ENCODE results near the gene ABCC11.

DNA sequence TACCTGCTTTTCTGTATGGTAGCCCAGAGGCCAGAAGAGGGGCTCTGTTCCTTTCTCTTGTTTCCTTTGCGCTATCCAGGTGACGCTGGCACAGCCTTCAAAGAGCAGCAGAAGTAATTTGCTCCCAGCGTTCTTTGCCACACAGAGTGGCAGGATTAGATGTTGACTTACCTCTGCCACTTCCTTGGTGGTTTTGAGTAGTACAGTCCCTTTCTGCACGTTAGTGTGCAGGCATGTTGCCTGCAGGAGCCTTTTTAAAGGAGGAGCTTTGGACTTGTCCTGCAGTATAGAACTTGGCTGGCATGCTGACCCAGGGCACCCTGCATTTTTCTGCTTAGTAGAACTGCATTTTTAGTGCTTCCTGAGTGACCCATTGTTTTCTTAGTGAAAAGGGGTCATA lies at the start of gene ABCC11:
- no peak for TF ChIP-seq EZH2 (IDR thresholded peaks at IDR 0.05; ENCODE audit: low read depth)
- TF ChIP-seq, protein P1, sequence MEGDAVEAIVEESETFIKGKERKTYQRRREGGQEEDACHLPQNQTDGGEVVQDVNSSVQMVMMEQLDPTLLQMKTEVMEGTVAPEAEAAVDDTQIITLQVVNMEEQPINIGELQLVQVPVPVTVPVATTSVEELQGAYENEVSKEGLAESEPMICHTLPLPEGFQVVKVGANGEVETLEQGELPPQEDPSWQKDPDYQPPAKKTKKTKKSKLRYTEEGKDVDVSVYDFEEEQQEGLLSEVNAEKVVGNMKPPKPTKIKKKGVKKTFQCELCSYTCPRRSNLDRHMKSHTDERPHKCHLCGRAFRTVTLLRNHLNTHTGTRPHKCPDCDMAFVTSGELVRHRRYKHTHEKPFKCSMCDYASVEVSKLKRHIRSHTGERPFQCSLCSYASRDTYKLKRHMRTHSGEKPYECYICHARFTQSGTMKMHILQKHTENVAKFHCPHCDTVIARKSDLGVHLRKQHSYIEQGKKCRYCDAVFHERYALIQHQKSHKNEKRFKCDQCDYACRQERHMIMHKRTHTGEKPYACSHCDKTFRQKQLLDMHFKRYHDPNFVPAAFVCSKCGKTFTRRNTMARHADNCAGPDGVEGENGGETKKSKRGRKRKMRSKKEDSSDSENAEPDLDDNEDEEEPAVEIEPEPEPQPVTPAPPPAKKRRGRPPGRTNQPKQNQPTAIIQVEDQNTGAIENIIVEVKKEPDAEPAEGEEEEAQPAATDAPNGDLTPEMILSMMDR (conservative IDR thresholded peaks at IDR 0.05), result no peak
